ENCODE measurements around the gene FUCA1.

GRCh38 chr1:23837908-23838307 is 30.2 kb downstream of the FUCA1 start:
- TF ChIP-seq, protein P1, sequence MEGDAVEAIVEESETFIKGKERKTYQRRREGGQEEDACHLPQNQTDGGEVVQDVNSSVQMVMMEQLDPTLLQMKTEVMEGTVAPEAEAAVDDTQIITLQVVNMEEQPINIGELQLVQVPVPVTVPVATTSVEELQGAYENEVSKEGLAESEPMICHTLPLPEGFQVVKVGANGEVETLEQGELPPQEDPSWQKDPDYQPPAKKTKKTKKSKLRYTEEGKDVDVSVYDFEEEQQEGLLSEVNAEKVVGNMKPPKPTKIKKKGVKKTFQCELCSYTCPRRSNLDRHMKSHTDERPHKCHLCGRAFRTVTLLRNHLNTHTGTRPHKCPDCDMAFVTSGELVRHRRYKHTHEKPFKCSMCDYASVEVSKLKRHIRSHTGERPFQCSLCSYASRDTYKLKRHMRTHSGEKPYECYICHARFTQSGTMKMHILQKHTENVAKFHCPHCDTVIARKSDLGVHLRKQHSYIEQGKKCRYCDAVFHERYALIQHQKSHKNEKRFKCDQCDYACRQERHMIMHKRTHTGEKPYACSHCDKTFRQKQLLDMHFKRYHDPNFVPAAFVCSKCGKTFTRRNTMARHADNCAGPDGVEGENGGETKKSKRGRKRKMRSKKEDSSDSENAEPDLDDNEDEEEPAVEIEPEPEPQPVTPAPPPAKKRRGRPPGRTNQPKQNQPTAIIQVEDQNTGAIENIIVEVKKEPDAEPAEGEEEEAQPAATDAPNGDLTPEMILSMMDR (conservative IDR thresholded peaks at IDR 0.05): no peak
- no peak for TF ChIP-seq ZFX (IDR thresholded peaks at IDR 0.05)
